ENCODE results near the gene CLDN4.

CLDN4 gene

DNA sequence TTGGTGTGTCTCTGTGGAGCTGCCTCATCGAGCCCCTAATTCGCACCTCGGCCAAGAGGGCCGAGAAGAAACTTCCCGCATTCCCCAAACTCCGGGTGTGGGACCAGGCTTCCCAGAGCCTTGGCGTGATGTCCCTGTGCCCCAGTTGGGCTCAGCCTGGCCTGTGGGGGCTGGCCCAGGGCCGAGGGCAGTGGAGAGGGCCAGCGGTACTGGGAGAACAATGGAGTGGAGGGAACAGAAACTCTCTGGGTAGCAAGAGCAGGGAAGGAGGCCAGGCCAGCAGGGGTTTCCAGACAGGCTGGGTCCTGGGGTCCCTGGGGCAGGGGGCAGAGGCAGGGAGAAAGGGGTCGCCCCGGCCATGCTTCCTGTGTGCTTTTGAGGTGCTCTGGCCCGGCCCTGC lies 46.2 kb downstream of the CLDN4 start:
- DNase-seq = no peak

DNA sequence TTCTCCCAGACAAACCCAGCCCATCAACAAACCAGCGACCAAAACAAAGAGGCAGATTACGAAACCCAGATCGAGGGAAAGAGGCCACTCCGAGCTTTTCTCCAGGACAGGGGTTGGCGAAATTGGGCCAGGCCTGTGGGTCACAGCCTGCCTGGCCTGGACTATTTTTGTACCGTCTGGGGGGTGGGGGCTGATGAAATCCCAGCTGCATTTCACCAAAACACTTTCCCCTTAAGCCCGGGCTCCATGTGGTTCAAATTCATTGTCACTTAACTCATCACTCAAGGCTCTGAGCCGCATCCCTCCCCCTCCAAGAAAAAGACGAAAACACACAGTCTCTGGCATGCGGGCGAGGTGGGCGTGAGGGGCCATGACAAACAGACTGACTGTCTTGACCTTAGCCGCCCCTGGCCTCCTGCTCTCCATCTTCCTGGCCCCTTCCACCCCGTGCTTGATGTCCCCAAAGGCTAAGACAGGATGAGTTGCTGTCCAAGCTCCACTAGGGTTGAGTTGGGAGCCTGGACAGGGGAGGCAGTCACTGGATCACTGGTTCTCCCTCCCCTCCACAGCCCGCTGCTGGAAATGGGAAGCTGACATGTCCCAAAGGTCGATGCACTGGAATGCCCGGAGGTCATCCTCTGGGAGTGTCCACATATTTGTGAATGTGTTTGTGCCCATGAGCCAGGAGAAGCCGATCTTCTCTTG lies 49.3 kb downstream of the CLDN4 start:
- no peak for DNase-seq

DNA sequence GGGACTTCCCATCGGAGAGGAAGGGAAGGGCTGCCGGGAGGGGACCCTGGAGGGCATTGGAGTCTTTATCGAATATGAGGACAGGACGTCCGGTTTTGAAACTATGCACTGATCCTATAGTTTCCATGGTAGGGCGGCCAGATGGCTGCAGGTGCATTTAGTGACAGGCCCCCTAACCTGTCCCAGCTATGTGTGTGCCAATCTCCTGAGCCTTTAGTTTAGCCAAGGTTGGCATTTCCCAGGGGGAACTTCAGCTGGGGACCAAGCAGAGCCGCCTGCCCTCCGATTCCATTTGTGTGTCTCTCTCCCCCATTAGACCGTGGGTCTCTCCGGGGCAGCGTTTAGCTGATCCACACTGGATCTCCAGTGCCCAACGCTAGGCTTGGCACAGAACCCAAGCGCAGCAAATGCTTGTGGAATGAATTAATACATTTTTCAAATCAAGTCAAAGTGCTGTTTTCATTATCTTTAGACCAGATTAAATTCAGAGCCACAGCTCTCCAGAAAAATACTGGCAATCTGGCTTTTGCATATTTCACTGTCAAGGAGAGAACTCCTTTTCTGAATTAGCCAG lies 50.0 kb downstream of the CLDN4 start:
- no peak for DNase-seq

DNA sequence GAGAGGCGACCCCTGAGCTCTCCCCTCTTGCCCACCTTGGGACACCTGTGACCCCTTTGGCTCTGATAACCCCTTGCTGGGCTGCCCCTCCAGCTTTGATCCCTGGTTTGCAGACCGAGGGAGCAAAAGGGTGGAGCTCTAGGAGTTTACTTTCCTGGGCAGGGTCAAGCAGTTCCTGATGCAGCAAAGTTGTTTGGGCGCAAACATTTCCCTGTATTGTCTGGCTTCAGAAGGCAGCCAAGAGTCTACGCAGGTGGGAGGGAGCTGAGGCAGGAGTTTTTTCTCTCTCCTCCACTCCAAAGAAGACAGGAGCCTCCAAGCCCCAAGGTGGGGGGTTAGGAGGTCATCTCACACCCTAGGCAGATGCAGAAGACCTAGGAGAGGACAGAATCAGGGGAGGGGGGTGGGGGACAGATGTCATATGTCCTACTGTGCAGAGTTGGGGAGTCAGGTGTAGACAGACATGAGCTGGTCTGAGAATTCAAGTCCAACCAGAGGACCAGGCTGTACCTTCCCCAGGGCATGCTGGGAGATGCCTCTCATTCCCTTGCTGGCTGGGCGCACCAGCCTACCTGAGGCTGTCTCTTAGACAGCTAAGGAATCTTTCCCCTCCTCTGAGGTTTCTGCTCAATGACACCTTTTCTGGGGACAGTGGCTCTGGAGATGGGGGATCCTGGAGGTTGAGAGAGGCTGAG lies 50.7 kb downstream of the CLDN4 start:
- DNase-seq = no peak

DNA sequence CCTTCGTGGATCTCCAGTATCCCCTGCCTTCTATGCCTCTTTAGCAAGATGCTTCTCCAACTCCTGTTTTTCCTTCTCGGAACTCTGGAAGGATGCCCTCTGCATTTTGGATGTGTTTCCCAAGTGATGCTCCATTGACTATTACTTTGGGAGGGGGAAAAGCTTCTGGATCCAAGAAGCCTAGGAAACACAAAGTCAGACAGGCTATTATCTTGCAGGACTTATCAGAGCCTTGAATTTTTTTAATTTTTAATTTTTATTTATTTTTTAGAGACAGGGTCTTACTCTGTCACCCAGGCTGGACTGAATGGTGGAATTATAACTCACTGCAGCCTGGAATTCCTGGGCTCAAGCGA lies 51.2 kb downstream of the CLDN4 start:
- DNase-seq = no peak
